Transverse colon (tissue), 4 donors: ENCODE measurements around the gene TULP1.

Source experiments
- CTCF ChIP-seq, 5 experiments: fragments of 200-600 bp in 3 of 5; fragments of 450-650 bp in 2 of 5; sonication (generic) in 3 of 5; IDR thresholded peaks; 1 replicate in 2 of 5; 2 replicates in 3 of 5; pipeline ENCODE4 v1.5.1; 2016 to 2017; ENCODE audit warnings: antibody characterized with exemption in 5 of 5, inconsistent platforms in 3 of 5, mild to moderate bottlenecking in 2 of 5, moderate library complexity in 1 of 5
- POLR2A ChIP-seq: fragments of 450-650 bp; IDR thresholded peaks from one replicate; pipeline ENCODE4 v1.6.1; 2016; ENCODE audit warnings: antibody characterized with exemption, mild to moderate bottlenecking, moderate library complexity
- POLR2AphosphoS5 ChIP-seq, 3 donors: sonication (generic); formaldehyde crosslinking; IDR thresholded peaks; one replicate each; pipeline ENCODE4 v1.6.1; 2016; ENCODE audit warnings: antibody characterized with exemption in 3 of 3

GRCh38 chr6:35539223-35539622 is 26.5 kb upstream of the TULP1 start:
- TF ChIP-seq CTCF (IDR thresholded peaks at IDR 0.05), result no peak
- TF ChIP-seq POLR2A, result no peak
- TF ChIP-seq POLR2AphosphoS5 (IDR thresholded peaks at IDR 0.05), result no peak
